GM18508 (cell line): ENCODE data around the gene SSU72.
"Not testable (repeated sequence)": the region's sequence is repeated elsewhere in the genome, so short reads cannot be mapped to it uniquely, and the experiment has no call there.

Experiments used
- ATAC-seq: cut with Tn5 transposase; IDR thresholded peaks from one replicate; pipeline ENCODE4 v1.9.1; 2021; ENCODE audit warnings: moderate number of reproducible peaks; ENCODE audit not compliant: insufficient read depth, unreplicated experiment

Gene SSU72

DNA sequence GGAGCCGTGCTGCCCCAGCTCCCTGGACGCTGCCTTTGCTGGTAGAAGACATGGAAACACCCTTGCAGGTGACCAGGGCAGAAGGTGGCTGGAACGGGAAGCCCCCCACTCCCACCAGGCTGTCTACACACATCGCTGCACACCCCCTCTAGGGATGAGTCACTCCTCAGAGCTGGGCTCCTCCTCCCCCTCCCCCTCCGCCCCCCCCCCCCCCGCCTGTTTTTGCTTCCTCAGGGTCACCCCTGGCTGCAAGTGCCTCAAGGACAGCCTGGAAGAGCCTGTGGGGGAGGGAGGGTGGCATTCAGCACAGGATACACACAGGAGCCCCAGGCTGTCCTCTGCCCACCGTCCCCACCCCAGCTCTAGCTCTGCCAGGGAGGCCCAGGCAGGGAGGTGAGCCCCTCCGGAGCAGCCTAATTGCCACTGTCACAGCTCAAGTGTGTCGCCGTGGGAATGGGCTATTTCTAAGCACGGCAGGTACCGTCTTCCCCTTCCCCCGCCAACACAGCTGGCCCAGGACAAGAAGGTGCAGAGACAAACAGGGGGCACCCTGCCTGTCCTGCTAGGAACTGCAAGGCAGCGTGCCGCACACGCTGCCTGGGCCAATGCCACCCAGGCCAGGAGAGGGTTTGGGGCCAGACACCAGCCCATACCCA lies 22.7 kb upstream of the SSU72 start:
- no peak for ATAC-seq

DNA sequence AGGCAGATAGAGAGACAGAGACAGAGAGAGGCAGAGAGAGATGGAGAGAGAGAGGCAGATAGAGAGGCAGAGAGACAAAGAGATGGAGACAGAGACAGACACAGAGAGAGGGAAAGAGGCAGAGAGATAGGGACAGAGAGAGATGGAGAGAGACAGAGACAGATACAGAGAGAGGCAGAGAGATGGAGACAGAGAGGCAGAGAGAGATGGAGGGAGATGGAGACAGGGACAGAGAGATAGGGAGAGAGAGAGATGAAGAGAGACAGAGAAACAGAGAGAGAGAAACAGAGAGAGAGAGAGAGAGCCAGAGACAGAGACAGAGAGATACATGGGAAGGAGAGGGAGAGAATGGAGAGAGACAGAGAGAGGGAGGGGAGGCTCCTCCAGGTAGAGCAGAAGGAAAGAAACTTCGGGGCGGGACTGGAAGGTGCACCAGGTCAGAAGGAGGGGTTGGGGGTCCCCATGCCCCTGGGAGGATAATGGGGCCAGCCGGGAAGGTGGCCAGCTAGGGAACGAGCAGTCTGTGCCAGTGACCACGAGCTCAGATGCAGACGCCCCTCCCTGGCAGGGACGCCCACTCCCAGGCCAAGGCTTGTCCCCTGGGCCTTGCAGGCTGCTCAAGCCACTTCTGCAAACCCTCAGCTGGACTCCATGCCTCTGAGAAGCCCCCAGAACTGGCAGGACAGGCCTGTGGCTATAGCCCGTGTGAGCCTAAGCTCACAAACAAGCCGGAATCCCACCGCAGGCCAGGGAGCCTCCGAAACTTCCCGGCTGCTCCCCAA lies 22.0 kb upstream of the SSU72 start:
- no peak for ATAC-seq

DNA sequence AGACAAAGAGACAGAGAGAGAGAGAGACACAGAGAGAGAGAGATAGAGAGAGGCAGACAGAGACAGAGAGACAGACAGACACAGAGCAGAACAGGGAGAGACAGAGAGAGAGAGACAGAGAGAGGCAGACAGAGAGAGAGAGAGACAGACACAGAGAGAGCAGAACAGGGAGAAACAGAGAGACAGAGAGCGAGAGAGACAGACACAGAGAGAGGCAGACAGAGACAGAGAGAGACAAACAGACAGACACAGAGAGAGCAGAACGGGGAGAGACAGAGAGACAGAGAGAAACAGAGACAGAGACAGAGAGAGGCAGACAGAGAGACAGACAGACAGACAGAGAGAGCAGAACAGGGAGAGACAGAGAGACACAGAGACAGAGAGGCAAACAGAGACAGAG lies 20.7 kb upstream of the SSU72 start:
- not testable (repeated sequence) for ATAC-seq

DNA sequence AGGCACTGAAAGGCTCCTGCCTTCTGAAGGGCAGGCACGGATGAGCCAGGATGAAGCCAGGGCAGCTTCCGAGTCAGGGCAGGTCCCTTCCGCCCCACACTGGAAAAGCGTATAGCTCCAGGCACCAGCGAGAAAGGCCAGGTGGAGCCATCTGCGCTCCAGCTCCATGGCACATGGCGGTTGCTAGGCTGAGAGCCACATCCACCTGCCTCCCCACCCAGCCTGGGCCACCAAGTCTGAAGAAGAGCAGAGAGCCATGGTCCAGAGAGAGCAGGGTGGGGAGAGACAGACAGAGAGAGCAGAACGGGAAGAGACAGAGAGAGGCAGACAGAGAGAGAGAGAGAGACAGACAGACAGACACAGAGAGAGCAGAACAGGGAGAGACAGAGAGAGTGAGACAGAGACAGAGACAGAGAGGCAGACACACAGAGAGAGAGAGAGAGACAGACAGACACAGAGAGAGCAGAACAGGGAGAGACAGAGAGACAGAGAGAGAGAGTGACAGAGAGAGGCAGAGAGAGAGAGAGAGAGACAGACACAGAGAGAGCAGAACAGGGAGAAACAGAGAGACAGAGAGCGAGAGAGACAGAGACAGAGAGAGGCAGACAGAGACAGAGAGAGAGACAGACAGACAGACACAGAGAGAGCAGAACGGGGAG lies 20.1 kb upstream of the SSU72 start:
- ATAC-seq: no peak

DNA sequence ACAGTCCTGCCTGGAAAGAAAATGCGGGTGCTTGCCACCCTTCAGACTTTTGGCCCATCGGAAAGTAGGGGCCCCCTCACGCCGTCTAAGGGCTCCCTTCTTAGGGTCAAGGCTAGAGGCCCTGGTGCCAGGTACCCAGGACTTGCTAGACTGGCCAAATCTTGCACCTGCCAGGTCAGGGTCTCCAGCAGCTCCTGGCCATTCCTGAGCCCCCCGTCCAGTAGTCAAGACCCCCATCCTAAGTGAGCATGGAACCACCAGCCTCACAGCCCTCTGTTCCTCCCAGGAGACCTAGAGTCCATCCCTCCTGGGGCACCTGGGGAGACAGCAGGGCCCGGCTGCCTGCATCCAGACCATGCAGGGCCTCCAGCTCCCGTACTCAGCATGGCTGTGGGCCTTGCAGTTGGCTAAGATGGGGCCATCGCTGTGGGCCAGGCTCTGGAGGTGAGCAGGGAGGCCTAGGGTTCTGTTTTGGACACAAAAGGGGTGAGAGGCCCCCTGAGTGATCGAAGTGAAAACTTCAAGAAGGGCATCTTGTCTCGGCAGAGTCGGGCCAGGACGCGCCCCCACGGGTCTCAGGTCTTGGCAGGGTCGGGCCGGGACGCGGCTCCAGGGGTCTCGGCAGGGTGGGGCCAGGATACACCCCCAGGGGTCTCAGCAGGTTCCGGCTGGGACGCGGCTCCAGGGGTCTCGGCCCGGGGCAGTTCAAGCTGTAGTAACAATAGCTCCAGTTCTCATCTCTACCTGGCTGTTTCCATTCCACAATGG lies 19.4 kb upstream of the SSU72 start:
- no peak for ATAC-seq

DNA sequence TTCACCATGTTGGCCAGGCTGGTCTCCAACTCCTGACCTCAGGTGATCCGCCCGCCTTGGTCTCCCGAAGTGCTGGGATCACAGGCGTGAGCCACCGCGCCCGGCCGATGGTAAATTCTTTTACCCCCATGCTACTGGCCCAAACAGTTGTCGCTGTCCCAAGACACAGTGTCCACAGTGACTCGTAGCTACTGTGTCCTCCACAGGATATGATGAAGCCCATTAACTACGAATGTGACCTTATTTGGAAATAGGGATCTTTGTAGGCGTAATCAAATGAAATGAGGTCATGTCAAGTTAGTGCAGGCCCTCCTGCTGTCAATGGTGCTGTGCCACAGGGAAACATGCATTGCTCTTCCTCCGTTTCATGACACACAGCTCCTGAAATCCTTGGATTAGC lies 16.8 kb upstream of the SSU72 start:
- no peak for ATAC-seq

DNA sequence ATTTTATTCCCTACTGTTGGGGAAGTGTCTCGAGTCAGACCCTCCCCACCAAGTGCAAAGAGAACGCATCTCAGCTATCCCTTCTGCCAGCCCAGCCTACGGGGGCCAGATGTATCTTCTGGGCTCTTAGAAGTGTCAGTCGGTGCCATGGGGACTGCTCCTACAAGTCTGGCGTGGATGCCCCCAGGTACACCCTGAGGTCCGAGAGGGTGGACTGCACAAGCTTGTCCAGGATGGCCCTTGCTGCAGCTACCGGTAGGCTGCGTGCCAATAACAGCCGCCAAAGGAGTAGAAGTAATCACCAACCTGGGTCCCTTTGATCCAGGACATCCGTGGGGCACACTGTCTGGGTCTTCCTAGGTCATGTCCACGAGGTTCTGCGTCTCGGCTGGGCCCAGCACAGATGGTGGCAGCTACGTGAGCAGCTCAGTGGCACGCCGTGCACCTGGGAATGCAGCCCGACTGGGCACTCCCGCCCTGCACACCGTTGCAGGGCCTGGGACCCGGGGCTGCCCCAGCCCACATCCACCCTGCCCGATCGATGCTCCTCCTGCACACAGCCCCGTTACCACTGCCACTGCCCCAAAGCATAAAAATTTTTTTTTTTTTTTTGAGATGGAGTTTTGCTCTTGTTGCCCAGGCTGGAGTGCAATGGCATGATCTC lies 8.8 kb upstream of the SSU72 start:
- no peak for ATAC-seq

DNA sequence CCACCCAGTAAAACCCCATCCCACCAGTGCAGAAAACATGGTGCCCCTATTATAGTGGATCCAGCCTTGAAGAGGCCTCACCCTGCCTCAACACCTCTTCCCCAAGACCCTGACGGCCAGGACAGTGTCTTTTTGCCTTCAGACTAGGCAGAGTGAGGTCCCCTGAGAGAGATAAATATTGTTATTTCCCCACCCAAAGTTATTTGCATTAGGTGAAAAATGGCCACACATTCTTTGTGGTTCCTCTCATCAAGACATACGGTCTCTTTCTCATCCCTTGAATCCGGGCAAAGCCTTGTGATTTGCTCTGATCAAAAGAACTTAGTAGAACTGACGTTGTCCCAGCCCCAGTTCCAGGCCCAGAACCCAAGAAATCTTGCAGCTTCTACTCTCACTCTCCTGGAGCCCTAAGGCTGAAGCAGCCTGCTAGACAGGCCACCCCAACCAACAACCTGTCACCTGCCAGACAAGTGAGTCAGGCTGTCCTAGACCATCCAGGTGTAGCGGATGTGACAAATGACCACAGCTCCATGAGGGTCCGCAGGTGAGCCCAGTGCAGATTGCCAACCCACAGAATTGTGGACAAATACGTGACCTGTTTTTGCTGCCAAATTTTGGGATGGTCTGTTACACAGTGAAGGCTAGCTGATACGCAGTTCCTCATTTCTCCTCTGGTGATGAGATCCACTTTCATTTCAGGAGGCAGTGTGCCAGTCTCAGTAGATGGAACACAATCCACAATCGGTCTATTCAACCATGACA lies 8.1 kb upstream of the SSU72 start:
- no peak for ATAC-seq

DNA sequence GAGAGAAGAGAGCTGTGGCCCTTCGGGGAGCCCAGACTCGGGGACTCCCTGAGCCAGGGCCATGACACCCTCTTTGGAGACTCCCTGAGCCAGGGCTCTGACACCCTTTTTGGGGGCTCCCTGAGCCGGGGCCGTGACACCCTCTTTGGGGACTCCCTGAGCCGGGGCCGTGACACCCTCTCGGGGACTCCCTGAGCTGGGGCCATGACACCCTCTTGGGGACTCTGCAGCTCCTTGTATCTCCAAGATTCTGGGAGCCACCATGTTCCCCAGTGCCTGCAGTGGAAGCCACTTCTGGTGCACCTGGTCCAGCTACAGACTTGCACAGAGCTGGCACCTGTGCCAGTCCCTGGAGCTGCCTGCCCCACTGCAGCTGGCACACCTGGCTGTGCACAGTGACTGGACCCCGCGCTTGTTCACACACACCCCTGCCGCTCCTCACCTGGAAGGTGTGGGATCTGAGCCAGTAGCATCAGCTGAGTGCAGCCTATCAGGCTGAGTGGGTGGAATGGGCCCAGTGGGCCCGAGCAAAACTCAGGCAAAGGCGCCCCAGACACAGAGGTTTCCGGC lies 3.8 kb upstream of the SSU72 start:
- ATAC-seq: no peak

DNA sequence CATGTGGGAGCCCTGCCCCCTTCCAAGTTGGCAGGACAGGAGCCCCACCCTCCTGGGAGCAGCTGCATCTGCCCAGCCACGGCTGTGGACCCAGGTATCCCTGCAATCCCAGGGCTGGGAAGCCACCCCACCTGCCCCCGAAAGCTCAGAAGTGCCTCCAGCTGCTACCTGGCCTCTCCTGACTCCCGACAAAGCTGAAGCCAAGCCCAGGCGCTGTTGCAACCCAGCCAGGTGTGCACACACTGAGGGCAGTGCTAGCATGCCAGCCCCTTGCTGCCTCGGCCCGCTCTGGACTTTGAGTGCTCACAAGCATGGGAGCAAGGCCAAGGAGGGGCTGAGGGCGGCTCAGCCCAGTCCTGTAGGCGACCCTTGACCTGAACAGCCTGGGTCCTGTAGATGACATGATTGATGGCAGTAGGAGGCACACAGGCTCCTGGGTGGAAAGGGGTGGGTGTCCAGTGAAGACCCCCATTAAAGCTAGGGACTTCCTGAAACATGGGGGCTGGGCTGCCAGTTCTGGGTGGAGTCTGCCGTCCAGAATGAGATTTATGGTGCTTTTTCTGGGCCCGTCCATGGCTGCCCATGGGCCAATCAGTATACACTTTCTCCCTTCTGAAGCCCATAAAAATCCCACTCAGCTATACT lies 2.8 kb upstream of the SSU72 start:
- no peak for ATAC-seq

DNA sequence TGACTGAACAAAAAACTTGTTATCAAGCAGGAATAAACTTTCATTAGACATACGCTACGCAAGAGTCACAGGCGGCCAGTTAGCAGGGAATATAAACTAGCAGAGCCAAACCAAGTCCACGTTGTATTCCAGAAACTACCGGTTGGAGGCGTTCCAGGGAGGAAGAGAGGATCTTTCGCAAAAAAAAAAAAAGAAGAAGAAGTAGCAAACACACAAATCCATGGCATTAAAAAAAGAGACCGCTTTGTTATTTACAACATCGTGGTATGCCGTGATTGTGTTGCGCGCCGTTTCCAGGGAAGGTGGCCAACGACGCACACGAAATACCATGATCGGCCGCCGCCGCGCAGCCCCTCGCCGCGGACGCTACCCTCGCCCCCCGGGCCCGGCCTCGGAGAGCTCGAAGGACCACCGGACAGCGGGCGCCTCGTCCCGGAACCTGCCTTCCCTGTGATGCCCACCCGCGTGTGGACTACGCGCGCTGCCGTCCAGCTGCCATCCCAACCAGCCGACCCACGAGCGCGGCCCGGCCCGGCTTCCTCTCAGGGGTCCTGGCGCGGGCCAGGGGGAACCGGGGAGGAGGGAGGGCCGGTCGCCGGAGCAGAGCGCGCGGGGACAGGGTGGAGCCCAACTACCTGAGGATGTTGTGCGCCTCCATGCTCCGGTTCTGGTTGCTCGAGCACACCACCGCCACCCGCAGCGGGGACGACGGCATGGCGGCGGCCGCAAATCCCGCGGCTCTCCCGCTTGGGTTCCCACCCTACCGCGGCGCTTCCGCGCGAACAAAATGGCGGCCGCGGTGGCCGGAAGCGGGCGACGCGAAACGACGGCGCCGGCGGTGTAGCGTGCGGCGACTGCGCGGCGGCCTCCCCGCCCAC lies 581 bp downstream of the SSU72 start:
- ATAC-seq: no peak

DNA sequence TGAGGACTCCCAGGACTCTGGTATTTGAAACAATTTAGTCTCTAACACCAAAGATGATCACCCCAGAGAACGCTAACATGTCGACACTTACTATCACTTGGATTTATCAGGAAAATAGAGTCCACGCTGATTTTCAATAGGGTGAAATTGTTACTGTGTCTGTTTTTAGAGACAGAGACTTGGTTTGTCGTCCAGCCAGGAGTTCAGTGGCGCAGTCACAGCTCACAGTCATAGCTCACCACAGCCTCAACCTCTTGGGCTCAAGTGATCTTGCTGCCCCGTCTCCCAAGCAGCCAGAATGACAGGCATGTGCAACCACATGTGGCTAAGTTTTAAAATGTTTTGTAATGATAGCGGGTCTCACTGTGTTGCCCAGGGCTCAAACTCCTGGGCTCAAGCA lies 5.3 kb downstream of the SSU72 start:
- no peak for ATAC-seq

DNA sequence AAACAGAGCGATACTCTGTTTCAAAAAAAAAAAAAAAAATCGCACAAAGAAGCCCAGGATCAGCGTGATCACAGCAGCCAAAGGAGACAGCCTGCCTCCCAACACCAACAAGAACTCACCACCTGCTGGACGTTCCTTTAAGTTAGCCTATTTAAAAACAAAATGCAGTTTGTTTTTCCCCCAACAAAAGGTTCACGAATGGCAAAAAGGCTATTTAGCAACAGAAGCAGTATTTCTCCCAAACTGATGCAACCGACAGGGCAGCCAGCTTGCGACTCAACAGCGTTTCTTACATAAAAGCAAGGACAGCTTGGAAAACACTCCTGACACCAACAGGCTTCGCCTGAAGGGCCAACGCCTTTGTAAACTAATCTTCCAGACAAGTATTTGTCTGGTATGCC lies 6.8 kb downstream of the SSU72 start:
- no peak for ATAC-seq

DNA sequence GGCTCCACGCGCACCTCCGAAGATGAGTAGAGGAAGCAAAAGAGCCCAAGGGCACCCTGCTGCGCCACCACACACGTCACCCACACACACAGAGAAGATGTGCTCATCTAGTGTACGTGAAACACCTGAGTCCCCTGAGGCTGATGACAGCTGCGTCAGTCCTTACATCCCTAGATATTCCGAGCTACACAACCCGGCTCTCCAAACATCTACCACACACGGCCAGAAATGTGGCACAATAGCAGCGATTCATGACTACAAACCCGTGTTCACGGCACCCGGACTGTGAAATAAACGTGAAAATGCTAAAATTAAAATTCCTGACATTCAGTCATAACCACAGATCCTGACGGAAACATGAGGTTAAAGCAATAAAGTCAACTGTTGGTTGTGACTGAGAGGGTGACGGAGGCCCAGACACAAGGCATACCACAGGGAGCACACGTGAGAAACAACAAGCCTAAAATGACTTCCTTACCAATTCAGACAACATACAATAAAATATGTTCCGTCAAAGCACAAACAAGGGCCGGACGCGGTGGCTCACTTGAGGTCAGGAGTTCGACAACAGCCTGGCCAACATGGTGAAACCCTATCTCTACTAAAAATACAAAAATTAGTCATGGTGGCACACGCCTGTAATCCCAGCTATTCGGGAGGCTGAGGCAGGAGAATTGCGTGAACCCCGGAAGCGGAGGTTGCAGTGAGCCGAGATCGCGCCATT lies 7.3 kb downstream of the SSU72 start:
- ATAC-seq: no peak

DNA sequence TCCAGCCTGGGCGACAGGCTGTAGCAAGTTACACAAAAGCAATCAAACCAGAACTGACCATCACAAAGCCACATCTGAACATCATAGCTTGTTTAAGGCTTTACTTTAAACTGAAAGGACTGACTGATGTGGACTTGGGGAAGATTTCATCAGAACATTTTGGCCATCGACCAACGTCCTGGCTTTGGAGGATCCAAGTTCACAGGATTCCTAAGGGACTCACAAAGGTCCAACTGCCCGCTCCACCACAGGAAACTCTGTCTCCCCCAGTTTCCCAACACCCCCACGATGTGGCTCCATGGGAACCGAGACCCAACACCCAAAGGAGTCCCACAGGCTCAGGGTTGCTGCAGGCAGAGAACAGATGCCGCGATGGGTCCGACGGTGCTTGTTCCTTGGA lies 9.3 kb downstream of the SSU72 start:
- ATAC-seq: no peak

DNA sequence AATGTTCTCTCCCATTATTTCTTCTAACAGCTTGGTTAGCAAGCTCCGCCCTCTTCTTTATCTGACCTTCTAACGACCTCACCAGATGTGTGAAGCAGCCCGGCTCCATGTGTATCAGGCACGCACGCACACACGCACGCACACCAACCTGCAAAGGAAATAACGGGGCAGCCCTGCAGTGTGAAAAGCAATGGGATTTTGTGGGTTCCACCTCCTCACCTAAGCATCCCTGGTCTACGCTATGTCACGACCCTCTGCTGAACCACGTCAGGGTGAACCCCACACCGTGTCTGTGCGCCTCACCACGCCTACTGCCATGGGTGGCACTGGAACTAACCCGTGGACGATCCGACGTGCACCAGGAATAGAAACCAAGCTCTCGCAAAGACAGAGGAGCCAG lies 10.4 kb downstream of the SSU72 start:
- no peak for ATAC-seq

DNA sequence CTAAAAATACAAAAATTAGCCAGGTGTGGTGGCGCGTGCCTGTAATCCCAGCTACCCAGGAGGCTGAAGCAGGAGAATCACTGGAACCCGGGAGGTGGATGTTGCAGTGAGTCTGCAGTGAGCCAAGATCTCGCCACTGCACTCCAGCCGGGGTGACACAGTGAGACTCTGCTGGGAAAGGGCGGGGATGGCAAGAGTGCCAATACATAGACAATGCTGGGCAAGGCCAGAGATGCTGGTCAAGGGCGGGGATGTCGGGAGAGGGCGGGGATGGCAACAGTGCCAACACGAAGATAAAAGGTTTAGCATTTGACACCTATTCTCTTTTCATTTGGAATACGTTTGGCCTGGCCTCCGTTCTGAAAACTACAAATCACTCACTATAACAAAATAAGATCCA lies 11.0 kb downstream of the SSU72 start:
- ATAC-seq: no peak
